Common myeloid progenitor, CD34-positive (primary cell): ENCODE measurements around the gene ENTPD8.
A peak's percentile ranks its signal among the peaks of the same experiment; 100 is the strongest.

ENCODE experiments used
- CTCF ChIA-PET: fragments of 350-600 bp; sonication (Branson Sonifier 250); formaldehyde crosslinking; loops from one replicate; lab custom pipeline; 2021; ENCODE audit warnings: antibody characterized with exemption; lab: Charles Lee
- POLR2A ChIA-PET: fragments of 350-600 bp; sonication (Branson Sonifier 250); formaldehyde crosslinking; loops from one replicate; lab custom pipeline; 2021; ENCODE audit warnings: antibody characterized with exemption; lab: Charles Lee
- DNase-seq, 3 donors: peaks; one replicate each; pipeline versions ENCODE4 v3.0.0 to v3.0.0-alpha.2; 2013
- H3K27ac ChIP-seq, 2 experiments: 1 replicate in 1 of 2; 2 replicates in 1 of 2; pipeline ENCODE4 v1.7.0; 2013; ENCODE audit warnings: inconsistent platforms in 2 of 2, low read length in 2 of 2, mild to moderate bottlenecking in 2 of 2, low read depth in 1 of 2, moderate library complexity in 1 of 2; ENCODE audit not compliant: severe bottlenecking in 2 of 2, insufficient read depth in 1 of 2, poor library complexity in 1 of 2
- H3K27me3 ChIP-seq, 5 experiments: replicated peaks in 2 of 5; 1 replicate in 3 of 5; 2 replicates in 2 of 5; pipeline versions ENCODE4 v1.6.1 to v1.7.0; 2013; ENCODE audit warnings: low read length in 4 of 5, mild to moderate bottlenecking in 2 of 5, moderate library complexity in 2 of 5, inconsistent platforms in 1 of 5; ENCODE audit not compliant: insufficient read depth in 5 of 5, control insufficient read depth in 4 of 5
- H3K36me3 ChIP-seq, 4 experiments: 1 replicate in 2 of 4; 2 replicates in 2 of 4; pipeline versions ENCODE4 v1.6.1 to v1.7.0; 2013; ENCODE audit warnings: low read length in 3 of 4, control low read depth in 1 of 4, mild to moderate bottlenecking in 1 of 4; ENCODE audit not compliant: control insufficient read depth in 4 of 4, insufficient read depth in 4 of 4
- H3K4me1 ChIP-seq, 4 experiments: 1 replicate in 3 of 4; 2 replicates in 1 of 4; pipeline versions ENCODE4 v1.6.1 to v1.7.1; 2013; ENCODE audit warnings: low read length in 3 of 4, mild to moderate bottlenecking in 3 of 4, control low read depth in 1 of 4, inconsistent platforms in 1 of 4, moderate library complexity in 1 of 4; ENCODE audit not compliant: control insufficient read depth in 4 of 4, insufficient read depth in 4 of 4; ENCODE audit errors: control extremely low read depth in 1 of 4
- H3K4me3 ChIP-seq, 7 experiments: 1 replicate in 4 of 7; 2 replicates in 3 of 7; pipeline versions ENCODE4 v1.5.1 to v1.7.0; 2013; ENCODE audit warnings: mild to moderate bottlenecking in 7 of 7, low read length in 6 of 7, moderate library complexity in 6 of 7, inconsistent platforms in 2 of 7, low read depth in 2 of 7, control low read depth in 1 of 7; ENCODE audit not compliant: insufficient read depth in 4 of 7, control insufficient read depth in 1 of 7; ENCODE audit errors: extremely low read depth in 1 of 7
- H3K9me3 ChIP-seq, 5 experiments: 1 replicate in 4 of 5; 2 replicates in 1 of 5; pipeline versions ENCODE4 v1.6.1 to v1.7.1; 2013; ENCODE audit warnings: low read length in 4 of 5, mild to moderate bottlenecking in 2 of 5, inconsistent platforms in 1 of 5, low read depth in 1 of 5, moderate library complexity in 1 of 5; ENCODE audit not compliant: control insufficient read depth in 4 of 5, insufficient read depth in 2 of 5; ENCODE audit errors: control extremely low read depth in 1 of 5
- WGBS: methylation state at CpG from one replicate; pipeline ENCODE4 v1.1.5; 2013; ENCODE audit not compliant: insufficient coverage; 5-methylcytosine and 5-hydroxymethylcytosine counted together

Gene ENTPD8

GRCh38 chr9:137434498-137435380 lies 6.4 kb downstream of the ENTPD8 start:
- no peaks in the 10 kb centered on the region for H3K9me3 ChIP-seq
- peaks cover 0 to 33% (median 18%) of the 10 kb centered on the region in 4 experiments for H3K4me1 ChIP-seq
- DNase-seq = peak in 2 of 3 donors; percentile 51 to 73
- no peaks in the 10 kb centered on the region for H3K36me3 ChIP-seq
- no peak overlapping the region for H3K27ac ChIP-seq
- ChIA-PET POLR2A (no interaction called here), CTCF (interaction anchor here (1.3 to 1.9 kb wide), 4 partner anchors 9 to 13 kb away, joined by 3 to 9 read pairs (median 4); no protein-coding TSS in a partner anchor)
- 58% methylated on average over 41 of the region's 43 CpGs for WGBS
- H3K4me3 ChIP-seq = peak overlapping the region in 2 of 7 experiments; percentile 19 to 25
- no peaks in the 10 kb centered on the region for H3K27me3 ChIP-seq

GRCh38 chr9:137433916-137434431 lies 7.2 kb downstream of the ENTPD8 start:
- no peak overlapping the region for H3K27ac ChIP-seq
- no peak for DNase-seq
- ChIA-PET CTCF (interaction anchor here (1.5 to 2.6 kb wide), 4 partner anchors 10 to 14 kb away, joined by 3 to 14 read pairs (median 7); partner anchors contain the start of genes EXD3 and NOXA1), POLR2A (no interaction called here)
- WGBS = 93% methylated on average over 18 of the region's 26 CpGs
- H3K36me3 ChIP-seq = no peaks in the 10 kb centered on the region
- H3K4me1 ChIP-seq = peaks cover 0 to 33% (median 18%) of the 10 kb centered on the region in 4 experiments
- no peak overlapping the region for H3K4me3 ChIP-seq
- H3K9me3 ChIP-seq = no peaks in the 10 kb centered on the region
- H3K27me3 ChIP-seq = no peaks in the 10 kb centered on the region

- DNase-seq = no peak
- Histone ChIP-seq H3K27me3 (no peaks in the 10 kb centered on the region), H3K4me3 (no peak overlapping the region), H3K9me3 (no peaks in the 10 kb centered on the region), H3K4me1 (peaks cover 0 to 33% (median 18%) of the 10 kb centered on the region in 4 experiments), H3K27ac (no peak overlapping the region), H3K36me3 (no peaks in the 10 kb centered on the region)
- CTCF ChIA-PET = interaction anchor here (1.6 to 2.6 kb wide), 2 partner anchors 10 to 12 kb away, joined by 5 to 14 read pairs; partner anchors contain the start of genes EXD3 and NOXA1
- POLR2A ChIA-PET = no interaction called here
- 95% methylated on average over 17 of the region's 19 CpGs for WGBS
Observed at GRCh38 chr9:137433349-137433915, 7.7 kb downstream of the ENTPD8 start.

- ChIA-PET POLR2A (no interaction called here), CTCF (interaction anchor here (1.3 to 2.6 kb wide), 3 partner anchors 9 to 13 kb away, joined by 5 to 14 read pairs (median 5); partner anchors contain the start of genes EXD3 and NOXA1)
- H3K9me3 ChIP-seq = no peaks in the 10 kb centered on the region
- H3K4me3 ChIP-seq = no peak overlapping the region
- peaks cover 0 to 33% (median 18%) of the 10 kb centered on the region in 4 experiments for H3K4me1 ChIP-seq
- no peaks in the 10 kb centered on the region for H3K36me3 ChIP-seq
- H3K27me3 ChIP-seq = no peaks in the 10 kb centered on the region
- no peak for DNase-seq
- 94% methylated on average over 14 of the region's 20 CpGs for WGBS
- H3K27ac ChIP-seq = no peak overlapping the region
Observed at GRCh38 chr9:137432687-137433348, 8.3 kb downstream of the ENTPD8 start.

GRCh38 chr9:137431416-137431931 lies 9.7 kb downstream of the ENTPD8 start:
- H3K27ac ChIP-seq = no peak overlapping the region
- H3K27me3 ChIP-seq = no peaks in the 10 kb centered on the region
- no peak overlapping the region for H3K4me3 ChIP-seq
- H3K36me3 ChIP-seq = no peaks in the 10 kb centered on the region
- ChIA-PET CTCF (interaction anchor here (1.3 to 2.6 kb wide), 3 partner anchors 8 to 14 kb away, joined by 5 to 14 read pairs (median 5); partner anchors contain the start of genes EXD3 and NOXA1), POLR2A (no interaction called here)
- H3K4me1 ChIP-seq = peaks cover 0 to 33% (median 18%) of the 10 kb centered on the region in 4 experiments
- H3K9me3 ChIP-seq = no peaks in the 10 kb centered on the region
- no peak for DNase-seq
- WGBS = 93% methylated on average over 18 of the region's 21 CpGs

- Histone ChIP-seq H3K36me3 (peaks cover 0 to 2% (median 0%) of the 10 kb centered on the region in 4 experiments), H3K9me3 (no peaks in the 10 kb centered on the region), H3K4me1 (peaks cover 0 to 30% (median 17%) of the 10 kb centered on the region in 4 experiments), H3K4me3 (no peak overlapping the region), H3K27ac (no peak overlapping the region), H3K27me3 (no peaks in the 10 kb centered on the region)
- POLR2A ChIA-PET = no interaction called here
- WGBS = 91% methylated on average over 20 of the region's 27 CpGs
- CTCF ChIA-PET = interaction anchor here (1.2 to 1.9 kb wide), 2 partner anchors 13 to 15 kb away, joined by 3 to 5 read pairs; no protein-coding TSS in a partner anchor
- DNase-seq = no peak
Observed at GRCh38 chr9:137430723-137431415, 10.3 kb downstream of the ENTPD8 start.
